Endothelial cell of umbilical vein (primary cell): ENCODE results near the gene HIPK1. TPM values are rescaled to one million over a fixed set of nuclear protein-coding genes. Genes with fewer than 3 reads are reported as not detected.

Experiments used
- BruUV-seq: library from RNA; stranded (reverse); fragments of 400-500 nt; replicated peaks from 2 replicates; lab custom pipeline; 2021; lab: Mats Ljungman, UMichigan
- CTCF ChIA-PET: fragments of 300-600, 350-600 bp; sonication (Branson Sonifier 250); formaldehyde crosslinking; loops from one replicate; lab custom pipeline; 2021; ENCODE audit warnings: antibody characterized with exemption, inconsistent platforms; lab: Charles Lee
- POLR2A ChIA-PET: fragments of 300-600, 350-600 bp; sonication (Branson Sonifier 250); formaldehyde crosslinking; loops from one replicate; lab custom pipeline; 2021; ENCODE audit warnings: antibody characterized with exemption, inconsistent platforms; lab: Charles Lee
- DNase-seq: peaks from one replicate; pipeline ENCODE4 v3.0.0-alpha.2; 2011; ENCODE audit warnings: low read depth, low spot score
- FAIRE-seq: peaks from 2 replicates; lab custom pipeline; 2011; peaks lifted over from hg19 to GRCh38; lab: Jason Lieb, UNC
- H2AFZ ChIP-seq: 2 replicates; pipeline ENCODE4 v1.6.0; 2012; ENCODE audit warnings: low read depth, low read length, control low read depth, inconsistent platforms
- H3K27ac ChIP-seq: 2 replicates; pipeline ENCODE4 v1.5.1; 2011; ENCODE audit warnings: low read depth, mild to moderate bottlenecking, control low read depth, low read length, moderate library complexity; ENCODE audit not compliant: insufficient read depth
- H3K27me3 ChIP-seq, 2 experiments: 2 replicates each; pipeline versions ENCODE4 v1.6.0 to v1.6.1; 2011; ENCODE audit warnings: low read length in 2 of 2, mixed read lengths in 1 of 2; ENCODE audit not compliant: control insufficient read depth in 2 of 2, insufficient read depth in 2 of 2
- H3K36me3 ChIP-seq, 2 experiments: 2 replicates in 1 of 2; 3 replicates in 1 of 2; pipeline ENCODE4 v1.5.1; 2011; ENCODE audit warnings: low read length in 2 of 2, mild to moderate bottlenecking in 1 of 2, moderate library complexity in 1 of 2; ENCODE audit not compliant: control insufficient read depth in 2 of 2, insufficient read depth in 2 of 2; ENCODE audit errors: extremely low read depth in 1 of 2
- H3K4me1 ChIP-seq: 3 replicates; pipeline ENCODE4 v1.5.1; 2011; ENCODE audit warnings: mild to moderate bottlenecking, low read length; ENCODE audit not compliant: control insufficient read depth, insufficient read depth; ENCODE audit errors: extremely low read depth
- H3K4me2 ChIP-seq: 2 replicates; pipeline ENCODE4 v1.6.1; 2011; ENCODE audit warnings: low read length, control low read depth, mixed read lengths; ENCODE audit not compliant: insufficient read depth
- H3K4me3 ChIP-seq, 3 experiments: fragments of 200-600 bp in 1 of 3; sonication (generic), shearing (Covaris generic) in 1 of 3; replicated peaks in 1 of 3; 2 replicates each; pipeline ENCODE4 v1.5.1; 2011 to 2016; ENCODE audit warnings: control low read depth in 3 of 3, low read length in 3 of 3, mild to moderate bottlenecking in 2 of 3, inconsistent platforms in 1 of 3, low read depth in 1 of 3, moderate library complexity in 1 of 3; ENCODE audit not compliant: insufficient read depth in 1 of 3
- H3K79me2 ChIP-seq: 2 replicates; pipeline ENCODE4 v1.6.0; 2012; ENCODE audit warnings: low read length, inconsistent platforms; ENCODE audit not compliant: control insufficient read depth, insufficient read depth
- H3K9ac ChIP-seq: replicated peaks from 2 replicates; pipeline ENCODE3; 2011; ENCODE audit warnings: low read length, control low read depth; ENCODE audit not compliant: insufficient read depth; ENCODE audit errors: extremely low read depth
- H3K9me1 ChIP-seq: replicated peaks from 3 replicates; pipeline ENCODE4 v1.6.0; 2011; ENCODE audit warnings: mild to moderate bottlenecking, low read length; ENCODE audit not compliant: control insufficient read depth, insufficient read depth; ENCODE audit errors: extremely low read depth
- H3K9me3 ChIP-seq: replicated peaks from 2 replicates; pipeline ENCODE4 v1.5.1; 2012; ENCODE audit warnings: low read length, inconsistent platforms; ENCODE audit not compliant: control insufficient read depth, insufficient read depth
- H4K20me1 ChIP-seq: replicated peaks from 2 replicates; pipeline ENCODE3; 2011; ENCODE audit warnings: mild to moderate bottlenecking, low read length; ENCODE audit not compliant: control insufficient read depth, insufficient read depth; ENCODE audit errors: extremely low read depth
- CTCF ChIP-seq, 2 donors: IDR thresholded peaks; 1 replicate in 1 of 2; 2 replicates in 1 of 2; pipeline ENCODE4 v1.5.1; 2011; ENCODE audit warnings: low read length in 2 of 2, mild to moderate bottlenecking in 2 of 2, moderate library complexity in 2 of 2, control low read depth in 1 of 2, inconsistent platforms in 1 of 2, low read depth in 1 of 2; ENCODE audit not compliant: insufficient read depth in 1 of 2; ENCODE audit errors: extremely low read depth in 1 of 2
- EZH2 ChIP-seq: IDR thresholded peaks from 2 replicates; pipeline ENCODE4 v1.6.1; 2012; ENCODE audit warnings: borderline replicate concordance, low read depth, mild to moderate bottlenecking, moderate library complexity, low read length, inconsistent platforms; ENCODE audit not compliant: severe bottlenecking
- FOS ChIP-seq: IDR thresholded peaks from 2 replicates; pipeline ENCODE4 v1.6.1; 2011; ENCODE audit warnings: mild to moderate bottlenecking, low read length, moderate library complexity, borderline replicate concordance; ENCODE audit not compliant: insufficient read depth
- GATA2 ChIP-seq: IDR thresholded peaks from 2 replicates; pipeline ENCODE4 v1.7.0; 2011; ENCODE audit warnings: low read depth, mild to moderate bottlenecking, moderate library complexity, mixed read lengths, low read length; ENCODE audit not compliant: insufficient read length, insufficient read depth
- JUN ChIP-seq: IDR thresholded peaks from 2 replicates; pipeline ENCODE4 v1.6.1; 2011; ENCODE audit warnings: borderline replicate concordance, low read depth; ENCODE audit not compliant: insufficient read length, insufficient read depth
- MAX ChIP-seq: IDR thresholded peaks from 2 replicates; pipeline ENCODE4 v1.6.1; 2011; ENCODE audit not compliant: insufficient read depth, insufficient read length
- MYC ChIP-seq: IDR thresholded peaks from one replicate; pipeline ENCODE4 v1.6.1; 2011; ENCODE audit warnings: mild to moderate bottlenecking, low read depth, low read length
- POLR2A ChIP-seq: IDR thresholded peaks from 2 replicates; pipeline ENCODE4 v1.6.1; 2012; ENCODE audit warnings: low read depth, mild to moderate bottlenecking, control low read depth, low read length
- POLR2AphosphoS5 ChIP-seq: IDR thresholded peaks from 2 replicates; pipeline ENCODE4 v1.6.1; 2012; ENCODE audit warnings: low read depth, mild to moderate bottlenecking, control low read depth, low read length, moderate library complexity; ENCODE audit not compliant: insufficient read depth
- dilution Hi-C: fragments of 300-500 bp; cut with MboI; formaldehyde crosslinking; loops from one replicate; pipeline ENCODE4 v1.15.0; 2019; ENCODE audit warnings: low sequenced_read_pairs; ENCODE audit not compliant: extremely low pct_ligation_motif_present
- intact Hi-C: fragments of 100-400 bp; cut with micrococcal nuclease; formaldehyde crosslinking; loops from one replicate; pipeline ENCODE4 v1.10.0; 2022
- polyA plus RNA-seq, 4 experiments: library from polyadenylated mRNA; depleted of rRNA in 3 of 4; stranded (reverse) in 3 of 4; unstranded in 1 of 4; fragments of >200 nt; gene quantifications; 2 replicates each; pipeline versions ENCODE4 v1.2.1 to v1.2.3, GENCODE V29; 2011 to 2012; ENCODE audit warnings: missing spikeins in 1 of 4
- total RNA-seq: library from RNA; stranded (reverse); gene quantifications from 2 replicates; pipeline ENCODE4 v1.2.3, GENCODE V29; 2021

HIPK1 gene
- total and polyA plus RNA-seq, 2 donors (not counting 3 experiments of a cell fraction or from before 2014, with no cell fraction given), result 39.3 to 56.1 TPM

GRCh38 chr1:114011796-114012195 is 82.7 kb downstream of the HIPK1 start:
- Histone ChIP-seq H3K9me1 (no peaks in the 10 kb centered on the region), H3K36me3 (no peaks in the 10 kb centered on the region), H3K9me3 (no peaks in the 10 kb centered on the region), H3K4me2 (no peak overlapping the region), H3K27ac (no peak overlapping the region), H3K9ac (no peak overlapping the region), H3K27me3 (peaks cover 0 to 4% of the 10 kb centered on the region in 2 experiments), H2AFZ (no peak overlapping the region), H4K20me1 (no peaks in the 10 kb centered on the region), H3K79me2 (no peaks in the 10 kb centered on the region), H3K4me1 (no peaks in the 10 kb centered on the region), H3K4me3 (no peak overlapping the region)
- no peak for TF ChIP-seq FOS
- TF ChIP-seq CTCF (IDR thresholded peaks at IDR 0.05; ENCODE audit: extremely low read depth in 1 of 2, insufficient read depth in 1 of 2, low read depth in 1 of 2, low read length in 2 of 2), result no peak
- no peak for TF ChIP-seq MYC
- TF ChIP-seq MAX, result no peak
- no peak for TF ChIP-seq GATA2
- no peak for TF ChIP-seq POLR2AphosphoS5
- no peak for TF ChIP-seq POLR2A
- TF ChIP-seq EZH2, result no peak
- no peak for TF ChIP-seq JUN
- dilution Hi-C loops (no loop called here), intact Hi-C loops (no loop called here)
- DNase-seq (no peak), FAIRE-seq (no peak)
- BruUV-seq, result no TSS peak
- ChIA-PET CTCF (no interaction called here), POLR2A (no interaction called here)
